Fibroblast of the aortic adventitia (primary cell): Measurements from ENCODE around the gene CLDN6. TPM values are rescaled to one million over a fixed set of nuclear protein-coding genes. Genes with fewer than 3 reads are reported as not detected.

Experiments
- DNase-seq: peaks from one replicate; pipeline ENCODE4 v3.0.0-alpha.2; 2010; ENCODE audit warnings: low read depth
- H3K4me3 ChIP-seq: 2 replicates; pipeline ENCODE4 v1.5.1; 2011; ENCODE audit warnings: low read depth, mild to moderate bottlenecking, control low read depth, low read length, moderate library complexity
- CTCF ChIP-seq: IDR thresholded peaks from 2 replicates; pipeline ENCODE4 v1.5.1; 2011; ENCODE audit warnings: mild to moderate bottlenecking, low read length, control low read depth, inconsistent platforms; ENCODE audit not compliant: insufficient read depth
- total RNA-seq: library from RNA; depleted of rRNA; stranded (reverse); fragments of >200 nt; gene quantifications from 2 replicates; pipeline ENCODE4 v1.2.3, GENCODE V29; 2012; ENCODE audit warnings: low replicate concordance

CLDN6 gene
- total RNA-seq, 1 donor = not detected

GRCh38 chr16:3014971-3015370 is 3.0 kb downstream of the CLDN6 start:
- H3K4me3 ChIP-seq = no peak overlapping the region
- TF ChIP-seq CTCF = no peak
- no peak for DNase-seq

- no peak overlapping the region for H3K4me3 ChIP-seq
- TF ChIP-seq CTCF = no peak
- no peak for DNase-seq
These were observed 3.8 kb downstream of the CLDN6 start for GRCh38 chr16:3013998-3014690.

- no peak for TF ChIP-seq CTCF
- no peak for DNase-seq
- H3K4me3 ChIP-seq = no peak overlapping the region
These were observed 4.5 kb downstream of the CLDN6 start for GRCh38 chr16:3013491-3013951.

- no peak for TF ChIP-seq CTCF
- DNase-seq = no peak
These were observed 5.1 kb downstream of the CLDN6 start, which contains the start of gene CLDN9 for GRCh38 chr16:3012828-3013420. TSS of gene CLDN9 (plus strand) at chr16:3012923. CDS start at chr16:3013363, 440 bp downstream.

GRCh38 chr16:3012246-3012645 is 5.7 kb downstream of the CLDN6 start:
- no peak for DNase-seq
- TF ChIP-seq CTCF = no peak
- H3K4me3 ChIP-seq = no peak overlapping the region

More at GRCh38 chr16:3012828-3013420, 5.1 kb downstream of the CLDN6 start, which contains the start of gene CLDN9:
- H3K4me3 ChIP-seq = no peak within 1 kb of the TSS

- TF ChIP-seq CTCF = no peak
- no peak for DNase-seq
- H3K4me3 ChIP-seq = no peak overlapping the region
These were observed 7.5 kb downstream of the CLDN6 start for GRCh38 chr16:3010510-3010909.
